PFSK-1 (cell line): ENCODE results near the gene EYA3.

Source experiments
- FOXP2 ChIP-seq: optimal IDR thresholded peaks from 2 replicates; pipeline ENCODE3; 2011; ENCODE audit warnings: borderline replicate concordance, control low read depth, inconsistent platforms; ENCODE audit not compliant: insufficient read depth; ENCODE audit errors: extremely low read length, extremely low read depth
- POLR2AphosphoS5 ChIP-seq: IDR thresholded peaks from 2 replicates; pipeline ENCODE4 v1.6.1; 2012; ENCODE audit warnings: low read depth, mild to moderate bottlenecking, control low read depth, low read length, moderate library complexity
- SIN3A ChIP-seq: IDR thresholded peaks from 2 replicates; pipeline ENCODE4 v1.6.1; 2012; ENCODE audit warnings: mild to moderate bottlenecking, low read length, moderate library complexity, borderline replicate concordance; ENCODE audit not compliant: insufficient read depth
- TAF1 ChIP-seq: IDR thresholded peaks from 2 replicates; pipeline ENCODE4 v1.6.1; 2012; ENCODE audit warnings: low read length, control low read depth, borderline replicate concordance; ENCODE audit not compliant: insufficient read depth
- TF ChIP-seq, protein P1 (sequence below), 2 experiments: IDR thresholded peaks; 2 replicates each; pipeline versions ENCODE4 v1.6.1 to v1.8.0; 2011 to 2012; ENCODE audit warnings: low read depth in 2 of 2, low read length in 2 of 2, control low read depth in 1 of 2, inconsistent platforms in 1 of 2, mild to moderate bottlenecking in 1 of 2, moderate library complexity in 1 of 2; ENCODE audit not compliant: insufficient read depth in 1 of 2

The EYA3 gene

GRCh38 chr1:28058971-28059878 lies 29.2 kb downstream of the EYA3 start:
- no peak for TF ChIP-seq TAF1
- TF ChIP-seq SIN3A, result no peak
- TF ChIP-seq, protein P1, sequence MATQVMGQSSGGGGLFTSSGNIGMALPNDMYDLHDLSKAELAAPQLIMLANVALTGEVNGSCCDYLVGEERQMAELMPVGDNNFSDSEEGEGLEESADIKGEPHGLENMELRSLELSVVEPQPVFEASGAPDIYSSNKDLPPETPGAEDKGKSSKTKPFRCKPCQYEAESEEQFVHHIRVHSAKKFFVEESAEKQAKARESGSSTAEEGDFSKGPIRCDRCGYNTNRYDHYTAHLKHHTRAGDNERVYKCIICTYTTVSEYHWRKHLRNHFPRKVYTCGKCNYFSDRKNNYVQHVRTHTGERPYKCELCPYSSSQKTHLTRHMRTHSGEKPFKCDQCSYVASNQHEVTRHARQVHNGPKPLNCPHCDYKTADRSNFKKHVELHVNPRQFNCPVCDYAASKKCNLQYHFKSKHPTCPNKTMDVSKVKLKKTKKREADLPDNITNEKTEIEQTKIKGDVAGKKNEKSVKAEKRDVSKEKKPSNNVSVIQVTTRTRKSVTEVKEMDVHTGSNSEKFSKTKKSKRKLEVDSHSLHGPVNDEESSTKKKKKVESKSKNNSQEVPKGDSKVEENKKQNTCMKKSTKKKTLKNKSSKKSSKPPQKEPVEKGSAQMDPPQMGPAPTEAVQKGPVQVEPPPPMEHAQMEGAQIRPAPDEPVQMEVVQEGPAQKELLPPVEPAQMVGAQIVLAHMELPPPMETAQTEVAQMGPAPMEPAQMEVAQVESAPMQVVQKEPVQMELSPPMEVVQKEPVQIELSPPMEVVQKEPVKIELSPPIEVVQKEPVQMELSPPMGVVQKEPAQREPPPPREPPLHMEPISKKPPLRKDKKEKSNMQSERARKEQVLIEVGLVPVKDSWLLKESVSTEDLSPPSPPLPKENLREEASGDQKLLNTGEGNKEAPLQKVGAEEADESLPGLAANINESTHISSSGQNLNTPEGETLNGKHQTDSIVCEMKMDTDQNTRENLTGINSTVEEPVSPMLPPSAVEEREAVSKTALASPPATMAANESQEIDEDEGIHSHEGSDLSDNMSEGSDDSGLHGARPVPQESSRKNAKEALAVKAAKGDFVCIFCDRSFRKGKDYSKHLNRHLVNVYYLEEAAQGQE (IDR thresholded peaks at IDR 0.05; ENCODE audit: insufficient read depth in 1 of 2, low read depth in 2 of 2, low read length in 2 of 2), result no peak
- TF ChIP-seq POLR2AphosphoS5, result no peak
- no peak for TF ChIP-seq FOXP2

DNA sequence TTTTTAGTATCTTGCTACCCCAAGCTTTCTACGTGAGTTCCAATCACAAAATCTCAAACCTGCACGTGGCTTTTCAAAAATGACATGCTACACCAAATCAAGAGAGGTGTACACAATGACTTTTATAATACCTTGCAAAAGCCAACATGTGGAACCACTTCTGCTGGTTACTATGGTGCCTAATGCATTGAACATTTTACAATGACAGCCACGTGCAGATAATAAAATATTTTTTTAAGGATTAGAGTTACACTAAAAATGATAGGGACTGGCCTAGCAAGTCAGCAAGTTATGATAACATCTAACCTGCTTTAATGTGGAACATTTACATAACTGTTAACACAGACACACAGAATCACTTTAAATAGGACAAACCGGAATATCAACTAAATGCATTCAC lies 30.2 kb downstream of the EYA3 start:
- TF ChIP-seq TAF1, result no peak
- no peak for TF ChIP-seq SIN3A
- TF ChIP-seq FOXP2, result no peak

DNA sequence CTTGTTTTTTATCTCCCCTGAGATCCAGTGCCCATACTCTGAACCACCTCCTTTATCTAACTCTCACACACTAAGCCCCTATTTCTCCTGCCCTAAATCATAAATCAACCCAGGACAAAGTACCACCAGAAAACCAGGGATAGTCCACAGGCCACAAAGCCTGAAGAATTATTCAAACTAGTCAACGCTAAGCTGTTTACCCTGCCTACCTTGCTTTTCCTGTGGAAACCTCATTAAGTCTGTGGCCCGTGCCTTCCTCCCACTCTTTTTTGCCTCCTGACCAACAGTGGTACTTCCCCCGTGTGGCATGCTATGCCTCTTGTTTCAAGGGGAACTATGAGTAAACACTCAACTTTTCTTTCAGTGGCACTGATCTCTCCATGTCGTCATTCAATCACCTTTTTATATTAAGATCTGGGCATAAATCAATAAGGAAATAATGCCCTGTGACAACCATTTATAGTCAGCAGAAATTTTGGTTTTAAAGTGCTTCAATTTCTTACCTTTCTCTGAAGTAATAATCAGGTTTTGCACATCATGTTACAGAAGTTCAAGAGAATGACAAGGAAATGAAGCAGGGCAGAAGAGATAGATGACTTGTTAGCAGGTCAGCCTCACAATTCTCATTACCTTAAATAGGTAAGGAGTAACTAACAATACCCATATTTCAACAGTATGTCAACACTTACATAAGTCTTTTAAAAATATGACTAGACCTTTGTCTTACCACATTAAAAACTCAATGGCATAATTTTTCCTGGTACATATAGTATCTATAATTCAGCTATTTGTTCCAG lies 32.1 kb downstream of the EYA3 start:
- TF ChIP-seq POLR2AphosphoS5 (no peak), FOXP2 (no peak), TAF1 (no peak), SIN3A (no peak)
- TF ChIP-seq, protein P1 (IDR thresholded peaks at IDR 0.05; ENCODE audit: insufficient read depth in 1 of 2, low read depth in 2 of 2, low read length in 2 of 2), result no peak

GRCh38 chr1:28050776-28051175 lies 37.6 kb downstream of the EYA3 start:
- no peak for TF ChIP-seq SIN3A
- no peak for TF ChIP-seq POLR2AphosphoS5
- TF ChIP-seq FOXP2, result no peak
- TF ChIP-seq, protein P1 (IDR thresholded peaks at IDR 0.05; ENCODE audit: insufficient read depth in 1 of 2, low read depth in 2 of 2, low read length in 2 of 2), result no peak
- TF ChIP-seq TAF1, result no peak

DNA sequence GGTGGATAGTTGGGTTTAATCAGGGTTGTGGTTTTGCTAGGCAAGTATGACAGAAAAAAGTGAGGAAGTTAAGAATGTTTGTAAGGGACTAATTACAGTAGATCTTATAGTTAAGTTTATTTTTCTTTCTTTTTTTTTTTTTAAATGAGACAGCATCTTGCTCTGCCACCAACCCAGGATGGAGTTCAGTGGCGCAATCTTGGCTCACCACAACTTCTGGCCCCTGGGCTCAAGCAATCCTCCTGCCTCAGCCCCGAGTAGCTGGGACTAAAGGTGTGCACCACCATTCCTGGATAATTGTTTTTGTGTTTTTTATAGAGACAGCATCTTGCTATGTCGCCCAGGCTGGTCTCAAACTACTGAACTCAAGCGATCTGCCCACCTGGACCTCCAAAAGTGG lies 41.7 kb downstream of the EYA3 start:
- TF ChIP-seq SIN3A, result no peak
- TF ChIP-seq TAF1, result no peak
- no peak for TF ChIP-seq FOXP2
- TF ChIP-seq, protein P1 (IDR thresholded peaks at IDR 0.05; ENCODE audit: insufficient read depth in 1 of 2, low read depth in 2 of 2, low read length in 2 of 2), result no peak
- TF ChIP-seq POLR2AphosphoS5, result no peak
